BE2C (cell line): Measurements from ENCODE around the gene FPGS.
"Not testable (repeated sequence)": the region's sequence is repeated elsewhere in the genome, so short reads cannot be mapped to it uniquely, and the experiment has no call there.

Source experiments
- DNase-seq: peaks from one replicate; pipeline ENCODE4 v3.0.0-alpha.2; 2020
- H3K27me3 ChIP-seq: fragments of 250-450 bp; sonication (Bioruptor Pico); 2 replicates; pipeline ENCODE4 v1.5.1; 2020; ENCODE audit warnings: mild to moderate bottlenecking
- H3K36me3 ChIP-seq: fragments of 250-450 bp; sonication (Bioruptor Pico); 2 replicates; pipeline ENCODE4 v1.5.1; 2020; ENCODE audit warnings: mild to moderate bottlenecking
- H3K4me1 ChIP-seq: fragments of 250-450 bp; sonication (Bioruptor Pico); 2 replicates; pipeline ENCODE4 v1.5.1; 2020
- H3K4me3 ChIP-seq: 2 replicates; pipeline ENCODE4 v1.5.1; 2011; ENCODE audit warnings: low read depth, low read length
- H3K9me3 ChIP-seq: fragments of 250-450 bp; sonication (Bioruptor Pico); 2 replicates; pipeline ENCODE4 v1.5.1; 2020
- CTCF ChIP-seq: IDR thresholded peaks from 2 replicates; pipeline ENCODE4 v1.5.1; 2012; ENCODE audit warnings: mild to moderate bottlenecking, low read depth, low read length

The FPGS gene

GRCh38 chr9:127779136-127779981 is 23.3 kb upstream of the FPGS start:
- H3K4me3 ChIP-seq = no peak overlapping the region
- DNase-seq = no peak

GRCh38 chr9:127780126-127780885 is 22.4 kb upstream of the FPGS start:
- DNase-seq = peak; percentile 36
- no peak overlapping the region for H3K4me3 ChIP-seq
- no peak for TF ChIP-seq CTCF
- H3K9me3 ChIP-seq = no peaks in the 10 kb centered on the region
- no peaks in the 10 kb centered on the region for H3K36me3 ChIP-seq
- peaks cover 19% of the 10 kb centered on the region for H3K4me1 ChIP-seq
- H3K27me3 ChIP-seq = no peaks in the 10 kb centered on the region

More at GRCh38 chr9:127779136-127779981, 23.3 kb upstream of the FPGS start:
- no peak for TF ChIP-seq CTCF
- Histone ChIP-seq H3K9me3 (no peaks in the 10 kb centered on the region), H3K27me3 (no peaks in the 10 kb centered on the region), H3K4me1 (peaks cover 19% of the 10 kb centered on the region), H3K36me3 (no peaks in the 10 kb centered on the region)

- not testable (repeated sequence) for H3K36me3 ChIP-seq, H3K9me3 ChIP-seq, H3K4me3 ChIP-seq, DNase-seq, H3K27me3 ChIP-seq
- H3K4me1 ChIP-seq = peaks cover 19% of the 10 kb centered on the region
Observed at GRCh38 chr9:127780909-127781308, 21.8 kb upstream of the FPGS start.

- H3K27me3 ChIP-seq = no peaks in the 10 kb centered on the region
- peaks cover 17% of the 10 kb centered on the region for H3K4me1 ChIP-seq
- TF ChIP-seq CTCF = no peak
- no peak overlapping the region for H3K4me3 ChIP-seq
- H3K9me3 ChIP-seq = no peaks in the 10 kb centered on the region
- no peaks in the 10 kb centered on the region; the same call in 1 of the 2 replicates for H3K36me3 ChIP-seq
- no peak for DNase-seq
Observed at GRCh38 chr9:127781806-127782205, 20.9 kb upstream of the FPGS start.

GRCh38 chr9:127783111-127784008 is 19.3 kb upstream of the FPGS start:
- Histone ChIP-seq H3K4me3 (no peak overlapping the region), H3K27me3 (no peaks in the 10 kb centered on the region), H3K4me1 (peaks cover 20% of the 10 kb centered on the region), H3K9me3 (no peaks in the 10 kb centered on the region), H3K36me3 (peaks cover 15% of the 10 kb centered on the region)
- no peak for TF ChIP-seq CTCF
- DNase-seq = no peak
